T-helper 2 cell treated with Interferon-gamma antibody and Interleukin-4, amounts not matched to agents 5 μg/mL and 100 μg/mL, for 36 hours (primary cell): ENCODE data around the gene RASSF9.

Experiments used
- DNase-seq: peaks from one replicate; pipeline ENCODE4 v3.0.0; 2021; ENCODE audit warnings: low spot score
- H3K27ac Mint-ChIP-seq: one replicate; pipeline ENCODE4 v1.8.0; 2021; ENCODE audit warnings: mild to moderate bottlenecking, mixed read lengths
- H3K27me3 Mint-ChIP-seq: one replicate; pipeline ENCODE4 v1.8.0; 2021; ENCODE audit warnings: low read depth, mixed read lengths
- H3K36me3 Mint-ChIP-seq: one replicate; pipeline ENCODE4 v1.8.0; 2021; ENCODE audit warnings: low read depth, mixed read lengths
- H3K4me1 Mint-ChIP-seq: one replicate; pipeline ENCODE4 v1.8.0; 2021; ENCODE audit warnings: low read depth, mixed read lengths
- H3K4me3 Mint-ChIP-seq: one replicate; pipeline ENCODE4 v1.8.0; 2022; ENCODE audit warnings: mild to moderate bottlenecking, moderate library complexity, mixed read lengths
- H3K9me3 Mint-ChIP-seq: one replicate; pipeline ENCODE4 v1.8.0; 2021; ENCODE audit warnings: mixed read lengths

Gene RASSF9

GRCh38 chr12:85836197-85837090 is at the start of gene RASSF9:
Gene RASSF9 (minus strand): TSS chr12:85836409. CDS start chr12:85836201, 208 bp downstream.
- Mint-ChIP-seq H3K27me3 (no peaks in the 10 kb centered on the region), H3K27ac (no peak within 1 kb of the TSS), H3K9me3 (no peaks in the 10 kb centered on the region), H3K4me3 (no peak within 1 kb of the TSS), H3K36me3 (no peaks in the 10 kb centered on the region), H3K4me1 (no peaks in the 10 kb centered on the region)
- DNase-seq = no peak

DNA sequence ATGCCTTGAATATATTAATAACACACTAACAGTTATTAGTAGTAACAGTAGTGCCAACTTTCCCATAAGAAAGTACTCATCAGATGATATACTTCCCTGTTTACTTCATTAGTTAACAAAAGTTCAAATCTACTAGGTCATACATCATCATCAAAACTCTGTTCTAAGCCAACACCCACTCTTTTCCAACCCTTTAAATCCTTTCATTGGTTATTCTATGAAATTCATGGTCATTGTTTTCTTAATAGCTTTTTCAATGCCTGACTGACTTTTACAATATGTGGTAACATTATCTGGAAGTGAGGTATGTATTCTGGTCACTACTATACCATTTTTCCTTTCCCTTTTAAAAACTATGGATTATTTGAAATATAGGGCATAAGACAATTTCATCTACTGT is 47.6 kb upstream of the RASSF9 start:
- no peak overlapping the region for H3K4me3 Mint-ChIP-seq
- no peaks in the 10 kb centered on the region for H3K36me3 Mint-ChIP-seq

DNA sequence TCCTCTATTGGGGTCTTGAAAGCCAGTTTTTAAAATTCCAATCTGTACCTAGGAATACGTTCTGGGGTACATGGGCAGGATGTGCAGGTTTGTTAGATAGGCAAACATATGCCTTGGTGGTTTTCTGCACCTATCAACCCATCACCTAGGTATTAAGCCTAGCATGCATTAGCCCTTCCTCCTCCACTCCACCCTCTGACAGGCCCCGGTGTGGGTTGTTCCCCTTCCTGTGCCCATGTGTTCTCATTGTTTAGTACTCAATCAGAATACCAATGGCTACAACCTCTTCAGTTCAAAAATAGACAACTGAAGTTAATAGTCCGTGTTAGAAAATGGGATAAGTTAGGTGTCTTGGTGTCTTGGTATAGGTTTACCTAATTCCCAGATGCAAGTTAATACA is 41.2 kb upstream of the RASSF9 start:
- Mint-ChIP-seq H3K4me3 (no peak overlapping the region), H3K27ac (no peak overlapping the region), H3K27me3 (peaks cover 2% of the 10 kb centered on the region), H3K36me3 (no peaks in the 10 kb centered on the region), H3K9me3 (no peaks in the 10 kb centered on the region), H3K4me1 (no peaks in the 10 kb centered on the region)
- no peak for DNase-seq

More for the DNA sequence above, 47.6 kb upstream of the RASSF9 start:
- Mint-ChIP-seq H3K9me3 (no peaks in the 10 kb centered on the region), H3K27me3 (no peaks in the 10 kb centered on the region), H3K4me1 (no peaks in the 10 kb centered on the region), H3K27ac (no peak overlapping the region)
- no peak for DNase-seq

GRCh38 chr12:85874031-85874461 is 37.8 kb upstream of the RASSF9 start, which contains the start of gene NTS:
Gene NTS (plus strand): TSS chr12:85874295. CDS start chr12:85874404, 109 bp downstream.
- H3K36me3 Mint-ChIP-seq = no peaks in the 10 kb centered on the region
- H3K4me1 Mint-ChIP-seq = no peaks in the 10 kb centered on the region
- no peak for DNase-seq
- no peak within 1 kb of the TSS for H3K27ac Mint-ChIP-seq
- H3K9me3 Mint-ChIP-seq = no peaks in the 10 kb centered on the region
- no peak within 1 kb of the TSS for H3K4me3 Mint-ChIP-seq
- peaks cover 2% of the 10 kb centered on the region for H3K27me3 Mint-ChIP-seq

GRCh38 chr12:85872497-85873091 is 36.4 kb upstream of the RASSF9 start:
- H3K27me3 Mint-ChIP-seq = peaks cover 2% of the 10 kb centered on the region
- no peaks in the 10 kb centered on the region for H3K4me1 Mint-ChIP-seq
- DNase-seq = no peak

DNA sequence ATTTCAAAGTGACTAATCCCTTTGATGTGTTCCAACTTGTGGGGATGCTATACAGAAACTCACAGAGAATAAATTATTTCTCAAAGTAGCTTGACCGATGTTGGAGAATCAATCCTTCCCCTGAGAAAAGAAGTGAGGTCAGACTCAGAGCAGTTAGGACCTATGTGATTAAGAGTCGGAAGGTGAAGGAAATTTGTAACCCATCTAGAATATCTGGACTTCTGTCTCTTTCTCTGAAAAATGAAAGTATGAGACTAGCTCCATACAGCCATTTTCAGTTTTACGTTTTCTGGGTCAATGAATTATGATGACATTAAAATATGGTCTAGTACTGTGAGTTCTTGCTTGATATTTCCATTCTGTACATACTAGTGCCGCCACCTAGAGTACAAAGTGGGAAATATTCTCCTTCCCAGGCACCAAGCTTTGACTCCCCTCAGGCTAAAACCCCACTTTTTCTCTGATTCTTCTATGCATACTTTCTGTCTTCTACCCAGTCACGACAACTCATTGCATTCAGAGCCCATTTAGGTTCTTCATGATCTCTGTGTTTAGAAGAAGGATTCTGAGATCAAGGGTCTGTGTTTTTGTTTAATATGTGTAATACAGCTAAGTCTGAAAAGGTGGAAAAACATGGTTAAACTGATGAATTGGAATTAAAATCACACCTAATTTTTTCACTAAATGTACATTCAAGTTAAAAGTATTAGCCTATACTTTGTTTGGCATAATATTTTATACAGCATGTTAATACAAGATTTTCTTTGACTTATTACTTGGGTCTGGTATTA is 31.0 kb upstream of the RASSF9 start:
- H3K27me3 Mint-ChIP-seq = no peaks in the 10 kb centered on the region
- DNase-seq = no peak
- H3K27ac Mint-ChIP-seq = no peak overlapping the region
- no peaks in the 10 kb centered on the region for H3K4me1 Mint-ChIP-seq
- no peaks in the 10 kb centered on the region for H3K36me3 Mint-ChIP-seq
- no peak overlapping the region for H3K4me3 Mint-ChIP-seq
- no peaks in the 10 kb centered on the region for H3K9me3 Mint-ChIP-seq

More at GRCh38 chr12:85872497-85873091, 36.4 kb upstream of the RASSF9 start:
- Mint-ChIP-seq H3K9me3 (no peaks in the 10 kb centered on the region), H3K27ac (no peak overlapping the region), H3K4me3 (no peak overlapping the region), H3K36me3 (no peaks in the 10 kb centered on the region)

DNA sequence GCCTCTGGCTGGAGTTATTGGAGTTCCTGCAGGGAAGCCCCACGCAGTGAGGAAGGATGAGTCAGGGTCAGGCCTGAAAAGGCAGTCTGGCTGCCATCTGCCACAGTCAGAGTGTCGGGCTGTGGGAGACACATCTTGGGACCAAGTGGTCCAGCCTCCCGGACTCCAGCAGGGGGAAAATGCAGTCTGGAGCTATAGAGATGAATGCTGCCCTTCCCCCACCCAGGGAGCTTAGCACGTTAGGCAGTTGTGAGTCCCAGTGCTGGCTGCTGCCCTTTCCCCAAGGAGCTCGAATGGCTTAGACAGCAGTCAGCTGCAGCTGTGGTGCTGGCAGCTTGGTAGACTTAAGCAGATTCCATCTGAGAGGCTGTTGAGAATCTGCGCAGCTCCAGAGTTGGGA is 29.7 kb upstream of the RASSF9 start:
- H3K4me1 Mint-ChIP-seq = no peaks in the 10 kb centered on the region
- H3K4me3 Mint-ChIP-seq = no peak overlapping the region
- H3K36me3 Mint-ChIP-seq = no peaks in the 10 kb centered on the region
- no peak for DNase-seq
- no peaks in the 10 kb centered on the region for H3K9me3 Mint-ChIP-seq
- no peaks in the 10 kb centered on the region for H3K27me3 Mint-ChIP-seq
- H3K27ac Mint-ChIP-seq = no peak overlapping the region

GRCh38 chr12:85856966-85857365 is 20.8 kb upstream of the RASSF9 start:
- H3K9me3 Mint-ChIP-seq = no peaks in the 10 kb centered on the region
- no peaks in the 10 kb centered on the region for H3K4me1 Mint-ChIP-seq
- H3K4me3 Mint-ChIP-seq = no peak overlapping the region
- H3K36me3 Mint-ChIP-seq = no peaks in the 10 kb centered on the region
- no peak overlapping the region for H3K27ac Mint-ChIP-seq
- H3K27me3 Mint-ChIP-seq = no peaks in the 10 kb centered on the region
- DNase-seq = no peak

DNA sequence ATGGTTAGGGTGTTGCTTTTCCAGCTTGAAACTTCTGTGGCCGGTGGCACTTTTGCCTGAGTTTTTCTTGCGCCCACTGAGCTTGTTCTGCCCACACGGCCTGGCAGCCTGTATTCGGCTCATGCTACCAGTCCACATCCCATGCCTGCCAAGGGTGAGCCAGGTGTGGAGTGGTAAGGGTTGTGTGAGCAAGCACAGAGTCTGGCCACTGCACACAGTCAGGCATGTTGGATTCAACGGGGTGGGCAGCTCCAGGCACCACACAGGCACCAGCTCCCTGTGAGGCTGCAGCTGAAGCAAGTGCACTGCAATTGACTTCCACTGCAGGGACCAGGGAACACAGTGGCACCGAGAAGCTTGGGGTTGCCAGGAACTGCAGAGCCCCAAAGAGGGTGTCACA is 19.1 kb upstream of the RASSF9 start:
- Mint-ChIP-seq H3K9me3 (no peaks in the 10 kb centered on the region), H3K27ac (no peak overlapping the region), H3K4me1 (no peaks in the 10 kb centered on the region), H3K36me3 (no peaks in the 10 kb centered on the region), H3K4me3 (no peak overlapping the region), H3K27me3 (no peaks in the 10 kb centered on the region)
- no peak for DNase-seq

DNA sequence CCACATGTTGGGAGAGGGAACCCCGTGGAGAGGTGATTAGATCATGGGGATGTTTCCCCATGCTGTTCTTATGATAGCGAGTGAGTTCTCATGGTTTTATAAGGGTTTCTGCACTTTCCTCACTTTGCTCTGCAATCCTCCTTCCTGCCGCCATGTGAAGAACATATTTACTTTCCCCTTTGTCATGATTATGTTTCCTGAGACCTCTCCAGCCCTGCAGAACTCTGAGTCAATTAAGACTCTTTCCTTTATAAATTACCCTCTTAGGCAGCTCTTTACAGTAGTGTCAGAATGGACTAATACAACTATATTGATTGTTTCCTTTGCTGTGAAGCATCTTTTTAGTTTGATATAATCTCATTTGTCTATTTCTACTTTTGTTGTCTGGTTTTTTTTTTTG is 13.1 kb upstream of the RASSF9 start:
- no peak for DNase-seq
- no peaks in the 10 kb centered on the region for H3K9me3 Mint-ChIP-seq
- H3K4me1 Mint-ChIP-seq = no peaks in the 10 kb centered on the region
- no peaks in the 10 kb centered on the region for H3K36me3 Mint-ChIP-seq
- H3K27me3 Mint-ChIP-seq = no peaks in the 10 kb centered on the region
- no peak overlapping the region for H3K4me3 Mint-ChIP-seq
- H3K27ac Mint-ChIP-seq = no peak overlapping the region

- Mint-ChIP-seq H3K36me3 (no peaks in the 10 kb centered on the region), H3K4me3 (no peak overlapping the region), H3K27me3 (no peaks in the 10 kb centered on the region), H3K9me3 (no peaks in the 10 kb centered on the region), H3K27ac (no peak overlapping the region), H3K4me1 (no peaks in the 10 kb centered on the region)
- DNase-seq = no peak
Observed at GRCh38 chr12:85843606-85844310, 7.5 kb upstream of the RASSF9 start.

- H3K27ac Mint-ChIP-seq = no peak overlapping the region
- H3K9me3 Mint-ChIP-seq = no peaks in the 10 kb centered on the region
- H3K27me3 Mint-ChIP-seq = no peaks in the 10 kb centered on the region
- H3K4me1 Mint-ChIP-seq = no peaks in the 10 kb centered on the region
- H3K36me3 Mint-ChIP-seq = no peaks in the 10 kb centered on the region
- no peak overlapping the region for H3K4me3 Mint-ChIP-seq
- no peak for DNase-seq
Observed at GRCh38 chr12:85835426-85836196, 598 bp downstream of the RASSF9 start.

- no peak for DNase-seq
- no peak overlapping the region for H3K4me3 Mint-ChIP-seq
- H3K27ac Mint-ChIP-seq = no peak overlapping the region
- no peaks in the 10 kb centered on the region for H3K4me1 Mint-ChIP-seq
- H3K27me3 Mint-ChIP-seq = no peaks in the 10 kb centered on the region
- H3K9me3 Mint-ChIP-seq = no peaks in the 10 kb centered on the region
- H3K36me3 Mint-ChIP-seq = no peaks in the 10 kb centered on the region
Observed at GRCh38 chr12:85834378-85834777, 1.8 kb downstream of the RASSF9 start.
